GM21825 (cell line): Measurements from ENCODE around the gene ELMOD2.
"Not testable (repeated sequence)": the region's sequence is repeated elsewhere in the genome, so short reads cannot be mapped to it uniquely, and the experiment has no call there.

Source experiments
- ATAC-seq: cut with Tn5 transposase; IDR thresholded peaks from one replicate; pipeline ENCODE4 v1.9.1; 2021; ENCODE audit warnings: mild to moderate bottlenecking, moderate library complexity; ENCODE audit not compliant: unreplicated experiment

ELMOD2 gene

GRCh38 chr4:140523857-140524742, at the start of gene ELMOD2:
TSS of gene ELMOD2 (plus strand) at chr4:140524168. CDS start at chr4:140525429, 1,261 bp downstream.
- ATAC-seq: peak; percentile 100

- ATAC-seq: no peak
Measured at GRCh38 chr4:140483445-140483844, 40.5 kb upstream of the ELMOD2 start.

- ATAC-seq: no peak
Measured at GRCh38 chr4:140485939-140486338, 38.0 kb upstream of the ELMOD2 start.

- no peak for ATAC-seq
Measured at GRCh38 chr4:140497405-140497746, 26.6 kb upstream of the ELMOD2 start.

- ATAC-seq: no peak
Measured at GRCh38 chr4:140497747-140498636, 26.0 kb upstream of the ELMOD2 start, which contains the start of gene MGAT4D. TSS of gene MGAT4D (minus strand) at chr4:140498293. CDS start at chr4:140498222, 71 bp downstream.

- ATAC-seq: no peak
Measured at GRCh38 chr4:140499391-140499790, 24.6 kb upstream of the ELMOD2 start.

- no peak for ATAC-seq
Measured at GRCh38 chr4:140504261-140504660, 19.7 kb upstream of the ELMOD2 start.

- ATAC-seq: not testable (repeated sequence)
Measured at GRCh38 chr4:140513765-140514164, 10.2 kb upstream of the ELMOD2 start.

GRCh38 chr4:140515423-140515822, 8.5 kb upstream of the ELMOD2 start:
- ATAC-seq: no peak

- peak; percentile 1 for ATAC-seq
Measured at GRCh38 chr4:140523370-140523856, 555 bp upstream of the ELMOD2 start.

- ATAC-seq: no peak
Measured at GRCh38 chr4:140529434-140529833, 5.5 kb downstream of the ELMOD2 start.

- no peak for ATAC-seq
Measured at GRCh38 chr4:140533951-140534480, 10.0 kb downstream of the ELMOD2 start.

GRCh38 chr4:140556372-140557085, 32.6 kb downstream of the ELMOD2 start:
- ATAC-seq: peak; percentile 100

GRCh38 chr4:140557831-140558435, 34.0 kb downstream of the ELMOD2 start:
- no peak for ATAC-seq

- no peak for ATAC-seq
Measured at GRCh38 chr4:140559696-140560095, 35.7 kb downstream of the ELMOD2 start.

- ATAC-seq: no peak
Measured at GRCh38 chr4:140568507-140569306, 44.7 kb downstream of the ELMOD2 start, which contains the start of gene UCP1. TSS of gene UCP1 (minus strand) at chr4:140568961. CDS start at chr4:140568729, 232 bp downstream.

- ATAC-seq: no peak
Measured at GRCh38 chr4:140569307-140569638, 45.3 kb downstream of the ELMOD2 start.

- no peak for ATAC-seq
Measured at GRCh38 chr4:140571620-140572019, 47.7 kb downstream of the ELMOD2 start.

GRCh38 chr4:140575489-140575888, 51.5 kb downstream of the ELMOD2 start:
- no peak for ATAC-seq
